CD4-positive, alpha-beta T cell treated with Interleukin-10 for 1 hour (primary cell): ENCODE data around the gene NR2F1-AS1.
"Not testable (repeated sequence)": the region's sequence is repeated elsewhere in the genome, so short reads cannot be mapped to it uniquely, and the experiment has no call there.

Source experiments
- DNase-seq: peaks from one replicate; pipeline ENCODE4 v3.0.0-alpha.2; 2020

NR2F1-AS1 gene

DNA sequence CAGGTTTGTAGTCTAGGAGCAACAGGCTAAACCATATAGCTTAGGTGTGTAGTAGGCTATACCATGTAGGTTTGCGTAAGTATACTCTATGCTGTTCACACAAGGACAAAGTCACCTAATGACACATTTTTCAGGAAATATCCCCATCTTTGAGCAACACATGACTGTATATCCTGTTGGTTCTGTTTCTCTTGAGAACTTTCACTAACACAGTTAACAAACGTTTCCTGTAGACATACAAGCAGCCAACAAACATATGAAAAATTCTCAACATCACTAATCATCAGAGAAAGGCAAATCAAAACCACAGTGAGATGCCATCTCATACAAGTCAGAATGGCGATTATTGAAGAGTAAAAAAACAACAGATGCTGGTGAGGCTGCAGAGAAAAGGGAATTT is 68.2 kb downstream of the NR2F1-AS1 start:
- DNase-seq: no peak

- DNase-seq: no peak
Observed at GRCh38 chr5:93511445-93511844, 69.6 kb downstream of the NR2F1-AS1 start.

GRCh38 chr5:93510626-93511380 is 70.2 kb downstream of the NR2F1-AS1 start:
- DNase-seq: no peak

DNA sequence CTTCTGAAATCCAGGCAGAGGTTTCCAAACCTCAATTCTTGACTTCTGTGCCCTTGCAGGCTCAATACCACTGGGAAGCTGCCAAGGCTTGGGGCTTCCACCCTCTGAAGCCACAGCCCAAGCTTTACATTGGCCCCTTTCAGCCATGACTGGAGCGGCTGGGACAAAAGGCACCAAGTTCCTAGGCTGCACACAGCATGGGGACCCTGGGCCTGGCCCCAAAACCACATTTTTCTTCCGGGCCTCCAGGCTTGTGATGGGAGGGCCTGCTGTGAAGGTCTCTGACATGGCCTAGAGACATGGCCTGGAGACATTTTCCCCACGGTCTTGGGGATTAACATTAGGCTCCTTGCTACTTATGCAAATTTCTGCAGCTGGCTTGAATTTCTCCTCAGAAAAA is 75.5 kb downstream of the NR2F1-AS1 start:
- not testable (repeated sequence) for DNase-seq

- DNase-seq: no peak
Observed at GRCh38 chr5:93503598-93504067, 77.4 kb downstream of the NR2F1-AS1 start.

DNA sequence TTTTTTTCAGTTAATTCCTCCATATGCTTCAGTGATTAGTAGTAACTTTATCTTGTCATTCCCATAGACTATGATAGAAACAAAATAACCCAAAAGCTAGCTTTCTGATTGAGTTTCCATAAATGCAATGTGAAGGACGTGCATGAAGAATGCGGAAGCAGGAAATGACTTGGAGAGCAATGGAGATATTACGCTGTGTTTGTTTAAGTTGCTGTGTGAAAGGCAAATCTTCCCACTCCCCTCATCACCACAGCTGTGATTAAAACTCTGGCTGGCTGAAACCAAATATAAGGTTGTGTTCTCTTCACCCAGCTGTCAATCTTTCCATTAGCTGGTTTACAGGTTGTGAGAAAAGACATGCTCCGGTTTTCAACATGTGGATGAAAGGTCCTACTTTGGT is 83.9 kb downstream of the NR2F1-AS1 start:
- DNase-seq: no peak

- DNase-seq: no peak
Observed at GRCh38 chr5:93479982-93480509, 101.0 kb downstream of the NR2F1-AS1 start.

DNA sequence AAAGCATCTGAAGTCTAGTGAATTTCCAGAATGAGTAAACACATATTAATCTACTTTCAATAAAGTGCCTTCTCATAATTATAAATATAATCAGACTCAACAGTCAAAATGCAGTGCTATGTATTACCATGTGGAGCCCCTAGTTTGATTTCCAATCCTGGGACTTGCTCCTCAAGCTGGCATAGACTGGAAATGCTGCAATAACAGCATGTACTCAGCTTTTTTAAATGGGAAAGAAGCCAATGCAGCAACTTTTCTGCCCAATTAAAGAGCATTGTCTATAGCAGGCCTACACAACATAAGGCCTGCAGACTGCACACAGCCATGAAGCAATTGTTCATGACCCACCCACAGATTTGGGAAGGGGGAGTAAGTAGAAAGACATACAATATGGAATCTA is 103.2 kb downstream of the NR2F1-AS1 start:
- DNase-seq: no peak

GRCh38 chr5:93476251-93476742 is 104.7 kb downstream of the NR2F1-AS1 start:
- no peak for DNase-seq

GRCh38 chr5:93462916-93463315 is 118.1 kb downstream of the NR2F1-AS1 start:
- DNase-seq: no peak

GRCh38 chr5:93461756-93462155 is 119.3 kb downstream of the NR2F1-AS1 start:
- DNase-seq: no peak

- DNase-seq: no peak
Observed at GRCh38 chr5:93460286-93460685, 120.7 kb downstream of the NR2F1-AS1 start.

- DNase-seq: not testable (repeated sequence)
Observed at GRCh38 chr5:93456796-93457195, 124.2 kb downstream of the NR2F1-AS1 start.

GRCh38 chr5:93454896-93455295 is 126.1 kb downstream of the NR2F1-AS1 start:
- DNase-seq: no peak

DNA sequence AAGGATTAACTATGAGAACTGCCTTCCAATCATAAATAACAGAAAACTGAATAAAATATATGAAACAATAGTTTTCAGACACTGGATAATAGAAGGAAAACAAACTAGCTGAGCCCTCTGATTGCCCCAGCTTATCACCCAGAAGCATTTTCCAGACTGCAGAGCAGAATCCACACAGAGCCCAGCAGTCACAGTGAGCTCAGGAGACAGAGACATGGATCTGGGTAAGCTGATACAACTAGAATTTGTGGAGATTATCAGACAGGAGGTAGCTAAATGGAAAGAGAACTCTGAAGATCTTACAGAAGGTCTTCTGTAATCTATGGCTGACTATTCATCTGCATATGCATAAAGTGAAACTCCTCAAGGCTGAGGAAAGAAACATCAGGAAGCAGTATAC is 128.8 kb downstream of the NR2F1-AS1 start:
- DNase-seq: no peak

DNA sequence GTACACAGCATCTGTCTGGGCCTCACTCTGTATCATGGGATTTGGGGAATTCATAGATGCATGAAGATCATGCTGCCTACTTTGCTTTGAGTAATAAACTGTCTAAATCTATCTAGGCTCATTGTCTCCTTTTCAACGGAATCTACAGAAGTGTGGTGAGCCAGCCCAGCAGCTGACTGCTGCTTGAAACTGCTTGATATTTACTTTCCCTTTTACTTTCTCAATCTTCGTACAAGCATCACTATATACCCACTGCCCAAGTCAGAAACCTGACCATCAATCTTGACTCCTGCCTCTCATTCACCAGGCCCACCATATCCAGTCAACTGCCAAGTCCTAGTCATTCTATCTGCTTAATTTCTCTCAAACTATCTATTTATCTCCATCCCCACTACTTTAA is 142.9 kb downstream of the NR2F1-AS1 start:
- DNase-seq: no peak

DNA sequence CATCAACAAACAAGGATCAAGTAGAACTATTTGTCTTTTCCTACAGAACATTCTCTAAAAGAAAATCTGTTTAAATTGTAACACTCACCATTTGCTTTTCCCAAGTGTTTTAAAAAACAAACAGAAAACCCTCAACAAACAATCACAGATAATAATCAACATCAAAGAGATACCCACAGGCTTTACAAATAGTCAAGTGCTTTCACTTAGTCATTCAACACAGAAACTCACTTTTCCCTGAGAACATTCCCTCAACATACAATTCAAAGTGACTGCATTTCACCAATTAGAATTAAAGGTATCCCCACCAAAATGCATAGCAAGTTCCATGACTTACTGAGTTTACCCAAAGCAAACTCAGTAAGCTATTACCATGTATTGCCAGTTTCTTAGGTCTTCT is 144.9 kb downstream of the NR2F1-AS1 start:
- no peak for DNase-seq

GRCh38 chr5:93433422-93433821 is 147.6 kb downstream of the NR2F1-AS1 start:
- no peak for DNase-seq

DNA sequence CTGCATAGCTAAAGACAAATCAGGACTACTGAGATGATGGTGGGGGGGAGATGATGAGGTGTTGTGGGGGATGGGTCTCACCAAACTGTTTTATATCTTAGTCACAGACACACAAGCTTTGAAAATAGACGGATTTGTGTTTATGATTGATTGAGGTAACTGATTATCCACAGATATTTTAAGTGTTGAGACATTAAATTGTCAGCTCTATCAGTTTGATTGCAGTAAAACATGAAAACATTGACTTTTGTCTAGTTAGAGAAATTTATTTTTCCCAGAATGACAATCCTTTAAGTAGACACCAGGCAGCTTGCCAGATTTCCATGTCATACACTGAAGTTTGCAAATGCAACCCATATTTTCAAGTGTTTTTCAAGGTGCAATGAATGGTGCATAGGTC is 149.8 kb downstream of the NR2F1-AS1 start:
- DNase-seq: no peak

DNA sequence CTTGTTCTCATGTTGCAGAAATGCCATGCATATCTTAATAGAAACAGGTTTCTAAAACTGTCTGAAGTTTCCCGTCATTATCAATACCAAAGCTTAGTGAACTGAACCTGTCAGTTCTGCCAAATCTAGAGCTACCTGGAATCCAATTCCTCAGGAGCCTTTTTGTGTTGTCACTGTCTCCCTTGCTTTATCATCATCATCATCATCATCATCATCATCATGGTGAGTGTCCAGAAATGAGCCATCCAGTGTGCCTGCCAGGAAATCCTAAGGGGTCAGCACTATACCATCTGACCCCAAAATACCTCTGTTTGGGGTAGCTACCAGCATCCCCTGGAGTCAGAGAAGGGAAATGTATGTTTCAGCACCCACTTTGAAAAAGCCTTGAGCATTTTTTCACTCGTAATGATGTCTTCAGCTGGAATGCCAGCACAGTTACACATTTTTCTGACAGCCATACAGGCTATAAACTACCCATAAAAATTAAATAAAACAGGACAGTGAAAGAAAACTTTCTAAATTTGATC is 150.3 kb downstream of the NR2F1-AS1 start:
- no peak for DNase-seq

DNA sequence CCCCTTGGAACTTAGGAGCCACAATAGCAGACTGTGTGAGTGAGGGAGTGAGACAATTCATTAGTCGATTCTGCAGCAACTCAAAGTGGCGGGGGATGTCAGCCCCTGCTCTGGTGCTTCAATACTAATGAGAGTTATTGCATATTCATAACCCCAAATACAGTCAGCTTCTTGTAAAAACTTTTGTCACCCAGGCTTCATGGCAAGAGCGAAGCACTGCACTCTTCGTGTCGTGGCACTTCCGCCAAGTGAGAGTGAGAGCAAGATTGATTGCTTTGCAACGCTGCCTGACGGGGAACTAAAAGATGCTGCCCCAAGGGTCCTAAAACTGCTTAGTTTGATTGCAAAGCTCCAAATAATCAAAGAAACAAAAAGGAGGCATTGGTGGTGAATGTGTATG is 150.9 kb downstream of the NR2F1-AS1 start:
- DNase-seq: no peak

DNA sequence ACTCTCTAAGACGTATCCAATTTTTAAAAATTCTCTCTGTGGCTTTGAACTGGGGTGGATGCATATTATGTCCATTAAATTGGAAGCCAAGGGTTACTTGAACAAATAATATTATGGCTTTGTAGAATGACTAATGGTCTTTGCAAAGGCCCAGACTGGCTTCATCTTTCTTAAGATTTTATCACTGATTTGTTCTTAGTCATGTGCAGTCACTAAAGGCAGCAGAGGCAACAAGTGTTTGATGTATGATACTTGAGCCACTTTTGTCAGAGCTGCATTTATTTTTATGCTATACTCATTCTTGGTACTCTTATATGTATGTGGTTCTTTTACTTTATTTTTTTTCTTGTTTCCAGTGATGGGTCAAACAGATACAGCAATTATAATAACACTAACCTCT is 152.2 kb downstream of the NR2F1-AS1 start:
- no peak for DNase-seq

DNA sequence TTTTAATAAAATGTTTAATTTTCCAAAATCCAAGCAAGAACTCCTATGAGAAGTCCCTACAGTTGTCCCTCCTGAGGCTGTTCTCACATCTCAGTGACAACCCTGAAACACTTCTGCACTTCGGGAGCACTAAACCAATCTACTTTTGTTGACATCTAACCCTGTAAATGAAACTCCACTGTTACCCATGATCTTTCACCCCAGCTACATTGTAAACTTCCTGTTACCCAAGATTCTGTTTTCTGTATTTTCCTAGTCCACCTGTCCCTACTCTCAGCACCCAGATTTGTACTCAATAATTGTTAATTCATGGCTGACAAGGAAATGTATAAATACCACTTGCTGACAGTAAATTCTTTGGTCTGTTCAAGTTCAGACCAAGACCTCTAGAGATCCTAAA is 153.7 kb downstream of the NR2F1-AS1 start:
- DNase-seq: no peak

DNA sequence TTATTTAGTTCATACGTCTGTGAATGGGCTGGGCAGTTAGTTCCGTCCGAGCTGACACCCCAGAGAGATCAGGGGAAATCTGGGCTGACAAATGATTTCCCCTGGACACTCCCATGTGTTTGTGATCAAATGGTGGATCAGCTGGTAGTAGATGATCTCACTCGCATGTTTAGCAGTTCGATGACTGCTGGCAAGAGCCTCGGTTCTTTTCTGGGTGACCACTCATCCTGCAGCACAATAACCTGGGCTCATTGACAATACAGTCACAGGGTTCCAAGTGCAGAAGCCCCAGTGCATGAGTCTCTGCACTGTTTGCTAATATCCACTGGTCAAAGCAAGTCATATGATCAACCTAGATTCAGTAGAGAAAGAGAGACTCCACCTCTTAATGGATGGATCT is 155.9 kb downstream of the NR2F1-AS1 start:
- no peak for DNase-seq
